GM21447 (cell line): ENCODE results near the gene ZNF831.

ENCODE experiments used
- ATAC-seq: cut with Tn5 transposase; IDR thresholded peaks from one replicate; pipeline ENCODE4 v1.9.1; 2021; ENCODE audit not compliant: unreplicated experiment

Gene ZNF831

GRCh38 chr20:59300333-59301081 is 136.9 kb downstream of the ZNF831 start, which contains the start of gene EDN3:
TSS of gene EDN3 (plus strand) at chr20:59300611. CDS start at chr20:59300813, 202 bp downstream.
- no peak for ATAC-seq

- ATAC-seq: no peak
Measured at GRCh38 chr20:59301343-59302007, 137.9 kb downstream of the ZNF831 start.

GRCh38 chr20:59305908-59306655 is 142.5 kb downstream of the ZNF831 start:
- ATAC-seq: no peak

- ATAC-seq: no peak
Measured at GRCh38 chr20:59307270-59307669, 143.6 kb downstream of the ZNF831 start.
